ENCODE data around the gene PDZK1. TPM values are rescaled to one million over a fixed set of nuclear protein-coding genes. Genes with fewer than 3 reads are reported as not detected.
"Not testable (repeated sequence)": the region's sequence is repeated elsewhere in the genome, so short reads cannot be mapped to it uniquely, and the experiment has no call there.

Gene PDZK1
- total and polyA plus RNA-seq, 9 donors, result 0.21 to 13.4 (median 0.83) TPM; not detected in 2

DNA sequence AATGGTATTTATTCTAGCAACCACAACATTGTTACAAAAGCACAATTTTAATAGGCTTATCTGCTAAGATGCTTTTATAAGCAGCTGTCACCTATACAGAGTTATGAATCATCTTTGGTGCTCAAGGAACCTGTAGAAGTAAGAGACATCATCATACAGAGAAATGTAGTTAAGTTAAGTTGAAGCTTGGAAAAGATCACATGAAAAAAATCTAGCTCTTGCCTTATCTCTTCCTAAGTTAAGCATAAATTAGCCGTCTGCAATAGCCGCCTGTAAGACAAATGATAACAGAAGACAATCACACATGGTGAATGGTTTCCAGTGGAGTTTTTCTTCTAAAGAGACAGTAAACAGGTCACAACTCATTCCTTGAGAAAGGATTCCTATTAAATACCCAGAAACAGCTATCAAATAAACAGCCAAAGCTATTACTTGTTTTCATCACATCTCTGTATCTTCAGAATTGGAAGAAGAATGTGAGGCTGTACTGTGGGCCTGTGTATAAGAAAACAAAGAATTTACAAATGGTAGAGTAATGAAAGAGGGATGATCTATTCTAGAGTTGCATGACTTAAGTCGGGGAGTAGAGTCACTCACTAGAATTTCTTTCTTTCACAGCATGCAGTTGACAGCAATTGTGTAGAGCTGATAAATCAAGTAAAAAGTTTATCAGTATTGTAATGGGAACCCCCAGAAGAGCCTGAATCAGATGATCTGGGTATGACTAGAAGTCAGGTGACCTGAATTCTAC lies 36.0 kb downstream of the PDZK1 start:
- H3K4me1 ChIP-seq (ENCODE audit: insufficient read depth); H3K27me3 ChIP-seq; H3K27ac ChIP-seq; H3K4me3 ChIP-seq; DNase-seq; intact Hi-C loops (cut with DNase I); H3K9me3 ChIP-seq; H3K36me3 ChIP-seq: not testable (repeated sequence)
- 38 to 73% (median 71%) methylated on average over 1 to 2 of the region's 3 CpGs for WGBS, 3 donors

DNA sequence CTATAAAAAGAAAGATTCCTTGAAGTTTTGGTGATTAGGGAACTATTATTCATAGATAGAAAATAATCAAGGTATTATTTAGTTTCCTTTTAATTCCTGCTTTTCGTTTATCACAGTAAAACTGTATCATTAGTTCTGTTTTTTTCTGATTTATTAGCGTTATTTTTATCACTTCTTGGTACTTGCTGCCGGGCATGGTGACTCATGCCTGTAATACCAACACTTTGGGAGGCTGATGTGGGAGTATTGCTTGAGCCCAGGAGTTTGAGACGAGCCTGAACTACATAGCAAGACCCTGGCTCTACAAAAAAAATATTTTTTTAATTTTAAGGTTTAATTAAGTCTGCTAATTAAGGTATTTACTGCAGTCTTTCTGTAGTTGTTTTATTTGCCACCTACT lies 42.2 kb downstream of the PDZK1 start:
- H3K4me1 ChIP-seq (ENCODE audit: insufficient read depth); H3K9me3 ChIP-seq; H3K36me3 ChIP-seq; DNase-seq; H3K27ac ChIP-seq; intact Hi-C loops (cut with DNase I); H3K27me3 ChIP-seq; H3K4me3 ChIP-seq: not testable (repeated sequence)
- WGBS, 3 donors, result 8 to 38% (median 25%) methylated on average over 4 of the region's 4 CpGs

DNA sequence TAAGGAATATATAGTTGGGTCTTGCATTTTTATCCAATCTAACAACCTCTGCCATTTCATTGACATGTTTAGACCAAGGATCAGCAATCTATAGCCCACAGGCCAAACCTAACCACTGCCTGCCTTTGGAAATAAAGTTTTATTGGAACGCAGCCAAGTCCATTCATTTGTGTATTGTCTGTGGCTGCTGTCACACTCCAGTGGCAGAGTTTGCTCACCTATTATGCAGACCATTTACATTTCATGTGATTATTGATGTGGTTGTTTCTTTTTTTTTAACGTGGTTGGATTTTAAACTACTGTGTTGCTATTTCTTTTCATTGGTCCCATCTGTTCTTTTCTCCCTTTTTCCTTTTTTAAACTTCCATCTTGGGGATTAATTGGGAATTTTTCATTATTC lies 44.7 kb downstream of the PDZK1 start:
- H3K9me3 ChIP-seq; H3K36me3 ChIP-seq; H3K27ac ChIP-seq; DNase-seq; H3K4me1 ChIP-seq (ENCODE audit: insufficient read depth); H3K4me3 ChIP-seq; intact Hi-C loops (cut with DNase I); H3K27me3 ChIP-seq: not testable (repeated sequence)
- 71 to 89% (median 83%) methylated on average over 2 of the region's 2 CpGs for WGBS, 3 donors

DNA sequence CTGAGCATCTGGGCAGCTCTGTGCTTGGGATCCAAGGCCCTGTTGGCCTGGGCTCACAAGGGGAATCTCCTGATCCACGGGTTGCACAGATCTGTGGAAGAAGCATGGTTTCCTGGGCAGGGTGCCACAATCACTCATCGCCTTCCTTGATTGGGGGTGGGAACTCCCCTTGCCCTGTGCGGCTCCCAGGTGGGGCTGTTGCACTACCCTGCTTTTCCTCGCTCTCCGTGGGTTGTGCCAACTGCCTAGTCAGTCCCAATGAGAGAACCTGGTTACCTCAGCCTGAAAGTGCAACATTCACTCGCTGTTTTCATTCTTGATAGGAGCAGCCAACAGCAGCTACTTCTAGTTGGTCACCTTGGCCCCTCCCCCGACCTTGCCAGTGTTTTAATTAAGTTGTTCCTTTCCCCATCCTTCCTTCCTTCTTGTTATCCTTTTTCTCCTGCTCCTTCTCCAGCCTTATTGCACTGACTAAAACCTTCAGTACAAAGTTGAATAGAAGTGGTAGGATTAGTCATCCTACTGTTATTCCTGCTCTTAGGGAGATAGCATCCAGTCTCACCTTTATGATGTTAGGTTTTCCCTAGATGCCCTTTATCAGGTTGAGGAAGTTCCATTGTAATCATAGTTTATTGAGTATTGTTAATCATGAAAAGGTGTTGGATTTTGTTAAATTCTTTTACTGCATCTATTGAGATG lies 50.8 kb downstream of the PDZK1 start:
- H3K4me1 ChIP-seq (ENCODE audit: insufficient read depth); intact Hi-C loops (cut with DNase I); H3K9me3 ChIP-seq; H3K27ac ChIP-seq; DNase-seq; H3K27me3 ChIP-seq; H3K36me3 ChIP-seq; H3K4me3 ChIP-seq: not testable (repeated sequence)
- 90 to 100% (median 96%) methylated on average over 2 to 5 of the region's 7 CpGs for WGBS, 3 donors

DNA sequence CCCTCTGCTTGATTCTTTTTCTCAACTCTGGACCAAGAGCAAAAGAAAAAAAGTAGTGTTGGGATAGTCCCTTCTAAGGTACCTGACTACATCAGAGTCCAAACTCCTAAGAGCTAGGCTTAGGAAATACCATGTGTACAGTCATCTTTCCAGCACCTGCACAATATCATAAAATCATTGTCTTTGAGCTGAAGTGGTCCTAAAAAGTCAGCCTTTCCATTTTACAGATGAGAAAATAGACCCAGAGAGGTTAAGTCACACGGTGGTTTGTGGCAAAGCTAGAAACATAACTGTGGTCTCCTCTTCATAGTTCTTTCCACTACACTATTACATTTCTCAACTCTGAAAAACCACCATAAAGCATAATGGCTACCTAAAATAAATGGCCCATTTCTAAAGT lies 63.2 kb downstream of the PDZK1 start:
- DNase-seq; H3K4me1 ChIP-seq (ENCODE audit: insufficient read depth); H3K27me3 ChIP-seq; intact Hi-C loops (cut with DNase I); H3K36me3 ChIP-seq; H3K4me3 ChIP-seq; H3K9me3 ChIP-seq; H3K27ac ChIP-seq: not testable (repeated sequence)
- no CpG with 5 or more reads among the region's 1 CpG for WGBS, 3 donors

DNA sequence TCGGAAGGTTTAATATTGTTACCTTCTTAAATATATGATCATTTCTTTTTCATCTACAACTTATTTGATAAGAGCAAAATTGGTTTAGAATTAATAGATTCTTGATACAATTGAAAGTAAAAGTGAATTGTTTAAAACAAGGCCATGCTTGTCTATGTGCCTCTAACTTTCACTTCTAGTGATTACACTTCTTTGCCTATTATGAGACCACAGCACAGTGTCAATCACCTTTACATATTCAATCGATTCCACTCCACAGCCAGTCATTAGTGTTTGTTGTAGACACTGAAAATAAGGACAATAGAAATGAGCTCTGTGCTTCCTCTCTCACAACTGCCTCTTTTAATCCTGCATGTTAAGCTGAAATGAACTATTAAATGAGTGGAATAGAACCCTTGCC lies 65.3 kb downstream of the PDZK1 start:
- H3K9me3 ChIP-seq; H3K4me1 ChIP-seq (ENCODE audit: insufficient read depth); H3K27me3 ChIP-seq; H3K27ac ChIP-seq; DNase-seq; H3K36me3 ChIP-seq; H3K4me3 ChIP-seq; intact Hi-C loops (cut with DNase I): not testable (repeated sequence)
- WGBS, 3 donors, result 100% methylated on average over 1 of the region's 2 CpGs

DNA sequence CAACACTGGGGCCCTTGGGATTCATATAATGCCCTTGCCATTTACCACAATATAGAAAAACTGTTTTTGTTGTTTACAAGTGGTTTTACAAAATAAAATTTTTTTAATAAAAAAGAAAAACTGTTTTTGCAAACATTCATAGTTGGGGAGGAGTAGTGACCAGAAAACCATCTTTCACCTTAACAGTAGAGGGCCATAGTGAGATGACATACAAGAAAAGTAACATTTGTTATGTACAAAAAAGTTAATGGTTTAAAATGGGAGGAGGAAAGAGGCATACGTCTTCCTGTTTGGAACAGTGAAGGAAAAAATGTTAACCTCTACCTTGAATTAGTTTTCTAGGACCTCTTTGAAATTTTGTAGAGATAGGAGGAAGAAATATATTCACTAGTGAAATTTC lies 70.9 kb downstream of the PDZK1 start:
- H3K27ac ChIP-seq; DNase-seq; H3K9me3 ChIP-seq; H3K36me3 ChIP-seq; intact Hi-C loops (cut with DNase I); H3K4me1 ChIP-seq (ENCODE audit: insufficient read depth); H3K27me3 ChIP-seq; H3K4me3 ChIP-seq: not testable (repeated sequence)
- 56 to 82% (median 67%) methylated on average over 1 of the region's 1 CpG for WGBS, 3 donors

DNA sequence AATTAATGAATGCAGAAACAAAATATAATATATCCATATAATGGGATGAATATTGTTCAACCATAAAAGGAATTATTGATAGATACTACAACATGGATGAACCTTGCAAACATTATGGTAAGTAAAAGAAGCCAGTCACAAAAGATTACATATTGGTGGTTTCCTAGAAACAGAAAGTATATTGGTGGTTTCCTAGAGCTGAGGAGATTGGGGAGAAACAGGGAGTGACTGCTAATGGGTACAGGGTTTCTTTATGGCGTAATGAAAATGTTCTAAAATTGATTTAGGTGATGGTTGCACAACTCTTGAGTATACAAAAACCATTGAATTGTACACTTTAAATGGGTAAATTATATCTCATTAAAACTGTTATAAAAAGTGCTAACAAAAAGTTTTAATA lies 85.0 kb downstream of the PDZK1 start:
- H3K27ac ChIP-seq; H3K36me3 ChIP-seq; H3K27me3 ChIP-seq; intact Hi-C loops (cut with DNase I); H3K4me3 ChIP-seq; H3K9me3 ChIP-seq; DNase-seq; H3K4me1 ChIP-seq (ENCODE audit: insufficient read depth): not testable (repeated sequence)
- WGBS, 3 donors, result no CpG with 5 or more reads among the region's 1 CpG

Other genes starting within 250 kb of the PDZK1 start
- gene GPR89A, start 99.4 kb downstream of the PDZK1 start, total RNA-seq, result 10 to 100 TPM; 13.5 to 23.1 (median 18.9) TPM
- 10 to 100 TPM; 12.5 to 21.5 TPM for gene GPR89A, start 99.4 kb downstream of the PDZK1 start, polyA plus RNA-seq
- under 1 TPM in 3 of 7 donors, not detected in 4; 0.15 to 0.25 (median 0.20) TPM for gene CD160, start 12.1 kb upstream of the PDZK1 start, total RNA-seq
- gene CD160, start 12.1 kb upstream of the PDZK1 start, polyA plus RNA-seq, result 1 to 10 TPM in 1 of 2 donors, under 1 TPM in 1; 0.10 to 1.9 TPM
- gene RNF115, start 116.7 kb upstream of the PDZK1 start, total RNA-seq, result 10 to 100 TPM in 6 of 7 donors, 1 to 10 TPM in 1; 9.9 to 15.5 (median 12.2) TPM
- gene RNF115, start 116.7 kb upstream of the PDZK1 start, polyA plus RNA-seq, result 10 to 100 TPM in 1 of 2 donors, 1 to 10 TPM in 1; 7.8 to 27.9 TPM
- gene POLR3C, start 116.8 kb upstream of the PDZK1 start, total RNA-seq, result 10 to 100 TPM; 25.8 to 32.5 (median 27.0) TPM
- gene POLR3C, start 116.8 kb upstream of the PDZK1 start, polyA plus RNA-seq, result 10 to 100 TPM; 21.1 to 41.9 TPM
- gene NUDT17, start 138.3 kb upstream of the PDZK1 start, total RNA-seq, result 1 to 10 TPM; 2.3 to 5.1 (median 2.9) TPM
- 1 to 10 TPM; 3.9 to 4.8 TPM for gene NUDT17, start 138.3 kb upstream of the PDZK1 start, polyA plus RNA-seq
- 10 to 100 TPM; 22.9 to 64.1 (median 40.1) TPM for gene PIAS3, start 151.7 kb upstream of the PDZK1 start, total RNA-seq
- gene PIAS3, start 151.7 kb upstream of the PDZK1 start, polyA plus RNA-seq, result 10 to 100 TPM; 30.5 to 33.8 TPM
- 1 to 10 TPM; 2.1 to 6.5 (median 3.0) TPM for gene ANKRD35, start 178.5 kb upstream of the PDZK1 start, total RNA-seq
- 1 to 10 TPM; 2.6 to 2.8 TPM for gene ANKRD35, start 178.5 kb upstream of the PDZK1 start, polyA plus RNA-seq
- gene ITGA10, start 202.7 kb upstream of the PDZK1 start, total RNA-seq, result 1 to 10 TPM; 1.5 to 4.8 (median 2.8) TPM
- 1 to 10 TPM; 2.5 to 4.5 TPM for gene ITGA10, start 202.7 kb upstream of the PDZK1 start, polyA plus RNA-seq
- gene PEX11B, start 211.3 kb upstream of the PDZK1 start, total RNA-seq, result 10 to 100 TPM; 18.2 to 30.3 (median 26.9) TPM
- 10 to 100 TPM; 22.1 to 44.4 TPM for gene PEX11B, start 211.3 kb upstream of the PDZK1 start, polyA plus RNA-seq
- 100 to 1,000 TPM in 6 of 7 donors, 10 to 100 TPM in 1; 84.4 to 127 (median 113) TPM for gene RBM8A, start 220.1 kb upstream of the PDZK1 start, total RNA-seq
- gene RBM8A, start 220.1 kb upstream of the PDZK1 start, polyA plus RNA-seq, result 100 to 1,000 TPM in 1 of 2 donors, 10 to 100 TPM in 1; 91.6 to 101 TPM

Measured in ovary (tissue), 9 donors.